OCI-M2 (cell line): ENCODE results near the gene C2CD3.
A peak's percentile ranks its signal among the peaks of the same experiment; 100 is the strongest.

Experiments
- DNase-seq: peaks from one replicate; lab custom pipeline; 2025; ENCODE audit not compliant: unreplicated experiment; lab: John Stamatoyannopoulos, UW

The C2CD3 gene

GRCh38 chr11:74022546-74022945, 148.3 kb downstream of the C2CD3 start:
- no peak for DNase-seq

- no peak for DNase-seq
Observed at GRCh38 chr11:74021998-74022397, 148.8 kb downstream of the C2CD3 start.

DNA sequence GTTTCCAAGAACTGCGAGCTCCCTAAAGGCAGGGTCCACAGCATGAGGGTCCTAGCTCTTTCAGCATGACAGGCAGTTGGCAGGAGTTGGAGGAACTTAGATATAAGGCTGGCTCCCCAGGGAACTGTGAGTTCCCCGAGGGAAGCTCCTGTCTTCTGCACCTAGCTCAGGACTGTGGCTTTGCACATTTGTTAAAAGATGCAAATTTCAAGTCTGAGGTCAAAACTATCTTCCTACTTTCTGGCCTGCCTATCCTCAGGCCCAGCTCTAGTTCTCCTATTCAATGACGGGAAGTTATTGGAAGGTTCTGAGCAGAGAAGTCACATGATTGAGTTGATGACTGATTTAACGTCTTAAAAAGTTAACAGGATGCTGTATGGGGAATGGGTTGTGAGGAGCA, 150.3 kb downstream of the C2CD3 start:
- DNase-seq = no peak

DNA sequence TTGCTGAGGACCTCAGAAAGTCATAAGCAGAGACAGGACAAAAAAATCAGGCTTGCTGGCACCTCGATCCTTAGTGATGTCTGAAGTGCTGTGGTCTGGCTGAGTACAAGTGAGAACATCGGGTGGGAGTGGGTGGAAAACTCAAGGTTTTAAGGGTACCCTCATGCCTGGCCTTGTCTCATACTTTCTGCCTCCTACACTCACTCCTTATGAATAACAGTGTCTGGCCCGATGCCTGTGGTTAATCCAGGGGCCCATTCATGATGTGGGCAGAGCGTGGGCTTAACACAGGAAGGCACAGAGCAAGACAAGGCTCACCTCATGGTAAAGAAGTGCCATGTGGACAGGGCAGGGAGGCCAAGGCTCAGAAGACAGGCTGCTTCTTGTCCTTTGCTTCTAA, 150.9 kb downstream of the C2CD3 start:
- DNase-seq = no peak

- no peak for DNase-seq
Observed at GRCh38 chr11:74019104-74019738, 151.6 kb downstream of the C2CD3 start.

GRCh38 chr11:74018331-74019005, 152.3 kb downstream of the C2CD3 start:
- DNase-seq = no peak

DNA sequence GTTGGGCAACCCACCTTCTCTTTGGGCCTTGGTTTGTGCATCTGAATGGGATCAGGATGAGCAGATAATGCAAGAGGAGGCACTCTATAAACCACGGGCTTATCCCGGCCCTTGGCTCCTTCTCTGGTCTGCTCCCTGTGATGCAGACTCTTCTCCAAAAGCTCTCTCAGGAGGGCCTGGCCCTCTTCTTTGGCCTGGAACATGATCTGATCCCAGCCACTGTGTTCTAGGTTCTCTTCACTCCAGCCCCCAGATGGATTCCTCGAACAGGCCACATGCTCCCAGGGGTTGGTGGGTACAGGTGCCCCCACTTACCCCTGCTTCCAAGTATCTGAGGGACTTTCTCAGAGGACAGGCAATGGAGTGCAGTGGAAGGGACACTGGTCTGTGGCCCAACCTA, 153.2 kb downstream of the C2CD3 start:
- no peak for DNase-seq

DNA sequence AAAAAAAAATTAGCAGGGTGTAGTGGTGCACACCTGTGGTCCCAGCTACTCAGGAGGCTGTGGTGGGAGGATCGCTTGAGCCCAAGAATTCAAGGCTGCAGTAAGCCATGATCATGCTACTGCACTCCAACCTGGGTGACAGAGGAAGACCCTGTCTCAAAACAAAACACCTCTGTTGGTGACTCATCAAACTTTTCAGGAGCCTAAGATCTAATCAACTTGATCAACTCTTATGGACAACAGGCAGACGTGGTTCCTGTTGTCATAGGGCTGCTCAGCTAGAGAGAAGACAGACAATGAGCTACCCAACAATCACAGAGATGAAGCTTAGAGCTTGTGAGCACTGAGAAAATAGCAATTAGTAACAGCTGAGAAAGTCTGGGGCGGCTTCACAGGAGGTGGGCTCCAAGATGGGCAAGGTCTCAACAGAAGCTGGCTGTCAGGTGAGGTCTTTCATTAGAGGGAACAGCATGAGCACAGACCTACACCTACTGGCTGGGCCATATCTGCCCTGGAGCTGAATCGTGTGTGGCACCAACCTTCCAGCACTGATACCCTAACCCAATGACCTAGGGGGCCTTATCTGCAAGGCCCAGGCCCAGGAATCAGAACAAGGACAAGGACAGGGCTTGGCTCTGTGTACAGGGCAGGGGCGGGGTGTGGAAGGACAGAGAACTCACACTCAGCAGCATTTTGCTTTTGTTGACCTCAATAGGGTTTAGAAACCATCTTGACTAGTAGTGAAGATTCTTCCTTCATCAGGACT, 154.7 kb downstream of the C2CD3 start:
- DNase-seq = no peak

DNA sequence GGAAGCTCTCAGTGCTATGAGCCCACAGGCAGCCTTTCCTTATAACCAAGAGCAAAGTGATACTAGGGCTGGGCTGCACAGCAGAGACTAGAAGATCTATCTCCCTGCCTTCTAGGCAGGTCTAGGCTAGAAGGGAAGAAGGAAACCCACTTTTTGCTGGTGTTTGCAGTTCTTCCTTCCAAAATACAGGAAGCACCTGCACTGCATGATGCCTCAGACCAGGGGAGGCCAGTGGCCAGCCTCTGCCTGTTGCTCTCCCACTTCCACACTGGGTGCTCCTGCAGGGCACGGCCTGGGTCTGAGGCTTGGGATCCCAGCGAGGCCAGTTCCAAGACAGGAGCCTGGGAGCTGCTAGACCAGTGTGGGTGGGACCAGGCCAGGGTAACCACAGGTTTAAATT, 155.9 kb downstream of the C2CD3 start:
- DNase-seq = no peak

DNA sequence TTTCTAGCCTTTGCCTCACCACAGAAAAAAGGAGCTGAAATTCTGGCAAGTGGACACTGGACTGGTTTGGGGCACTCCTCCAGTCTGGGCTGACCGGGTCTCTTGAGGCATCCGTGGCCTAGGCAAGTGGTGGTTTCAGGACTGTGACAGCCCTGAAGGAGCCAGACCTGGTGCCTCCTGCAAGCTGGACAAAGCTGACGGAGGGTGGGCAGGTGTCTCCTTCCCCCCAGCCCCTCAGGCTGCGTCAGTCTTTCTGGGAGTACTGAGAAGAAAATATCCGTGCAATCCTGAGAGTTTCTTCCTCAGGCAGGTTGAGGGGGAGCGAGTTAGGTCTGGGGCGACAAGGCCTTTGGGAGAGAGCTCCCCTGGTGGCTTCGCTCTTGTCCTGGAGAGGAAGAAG, 157.7 kb downstream of the C2CD3 start:
- DNase-seq = no peak

- DNase-seq = no peak
Observed at GRCh38 chr11:74012074-74012809, 158.6 kb downstream of the C2CD3 start.

DNA sequence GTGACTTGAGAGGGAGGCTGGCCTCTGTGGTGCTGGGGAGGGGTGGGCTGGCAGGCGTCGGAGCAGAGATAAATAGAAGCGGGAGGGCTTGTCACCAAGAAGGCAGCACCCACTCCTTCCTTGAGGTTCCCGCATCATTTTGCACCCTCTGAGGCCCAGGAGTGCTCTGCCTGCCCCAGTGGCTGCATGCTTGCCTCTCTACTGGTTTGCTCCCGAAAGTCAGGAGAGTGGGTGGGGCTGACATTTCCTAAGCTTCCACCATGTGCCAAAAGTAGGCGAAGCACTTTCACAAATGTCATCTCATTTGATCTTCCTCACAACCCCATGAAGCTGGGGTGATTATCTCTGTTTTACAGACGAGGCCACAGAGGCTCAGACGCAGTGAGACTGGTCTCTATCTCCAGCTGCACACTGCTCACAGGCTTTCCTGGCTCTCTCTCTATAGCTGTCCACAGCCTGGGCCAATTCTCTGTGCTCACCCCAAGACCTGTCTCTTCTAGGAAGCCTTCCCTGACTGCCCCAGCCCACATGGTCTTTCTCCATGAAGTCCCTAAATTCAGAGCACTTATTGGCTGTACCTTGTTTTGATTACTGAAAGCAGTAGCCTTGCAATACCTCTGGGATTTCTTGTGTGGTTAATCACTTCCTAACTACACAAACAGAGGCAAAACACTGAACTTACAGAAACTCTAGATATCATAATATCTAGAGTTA, 159.3 kb downstream of the C2CD3 start:
- peak; percentile 57 for DNase-seq

GRCh38 chr11:74010306-74011300, 160.2 kb downstream of the C2CD3 start:
- DNase-seq = no peak

DNA sequence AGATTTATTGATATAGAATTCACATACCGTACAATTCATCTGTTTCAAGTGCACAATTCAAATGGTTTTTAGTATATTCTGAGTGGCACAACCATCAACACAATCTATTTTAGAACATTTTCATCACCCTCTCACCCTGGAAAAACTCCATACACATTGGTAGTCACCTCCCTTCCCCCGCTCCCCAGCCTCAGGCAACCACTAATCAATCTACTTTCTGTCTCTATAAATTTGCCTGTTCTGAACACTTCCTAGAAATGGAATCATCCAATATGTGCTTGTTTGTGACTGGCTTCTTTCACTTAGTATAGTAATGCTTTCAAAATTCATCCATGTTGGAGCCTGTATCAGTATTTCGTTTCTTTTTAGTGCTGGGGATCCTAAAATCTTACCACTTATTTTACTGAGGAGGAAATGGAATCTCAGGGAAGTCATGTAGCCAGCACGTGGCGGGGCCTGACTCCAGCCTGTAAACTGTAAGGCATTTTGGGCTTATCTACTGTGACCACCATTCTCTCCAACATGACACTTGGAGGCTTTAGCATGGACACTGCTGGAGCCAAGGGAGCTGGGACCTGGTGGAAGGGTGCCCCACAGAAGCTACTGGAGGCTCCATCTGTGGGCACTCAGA, 161.0 kb downstream of the C2CD3 start:
- DNase-seq = no peak

GRCh38 chr11:74009230-74009547, 161.6 kb downstream of the C2CD3 start:
- DNase-seq = no peak

DNA sequence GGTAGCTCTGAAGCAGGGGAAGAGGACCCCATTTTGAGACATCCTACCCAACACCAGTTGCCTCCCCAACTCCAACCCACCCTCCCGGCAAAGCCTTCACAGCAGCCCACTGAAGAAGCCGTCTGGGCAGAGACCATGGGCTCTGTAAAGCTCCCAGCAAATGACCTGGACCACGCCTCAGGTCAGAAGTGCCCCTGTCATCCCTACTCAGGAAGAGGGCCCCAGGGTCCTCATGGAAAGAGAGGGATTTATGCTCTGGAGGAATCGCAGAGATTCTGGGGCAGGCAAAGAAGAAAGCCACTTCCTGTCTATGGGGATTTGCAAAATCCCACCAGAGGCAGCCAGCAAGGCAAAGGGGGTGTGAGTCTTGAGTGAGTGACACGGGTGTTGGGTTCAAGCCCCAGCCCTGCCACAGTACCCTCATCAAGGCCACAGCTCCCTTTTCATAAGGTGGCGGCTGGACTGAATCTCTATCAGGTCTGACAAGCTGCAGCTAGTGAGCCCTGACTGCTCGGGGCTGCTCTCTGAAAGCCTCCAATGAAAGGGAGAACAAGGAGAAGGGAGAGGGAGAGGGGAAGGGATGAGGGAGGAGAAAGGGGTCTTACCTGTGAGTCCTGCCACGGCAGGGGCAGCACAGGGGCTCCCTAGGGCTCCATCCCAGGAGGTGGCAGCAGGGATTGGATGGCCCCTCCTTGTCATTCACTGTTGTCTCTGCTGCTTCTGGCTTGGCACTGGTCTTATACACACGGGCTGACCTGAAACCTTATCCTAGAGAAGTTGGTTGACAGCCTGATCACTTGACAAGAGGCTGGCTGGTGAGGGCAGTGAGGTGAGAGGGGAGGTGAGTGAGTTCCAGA, 162.2 kb downstream of the C2CD3 start, which contains the start of gene UCP3:
Gene UCP3, minus strand, starts transcription at position 713 of the 857 bp plus-strand sequence. CDS start 2,043 bp downstream, outside the sequence.
- no peak for DNase-seq

- no peak for DNase-seq
Observed at GRCh38 chr11:74007691-74008372, 163.0 kb downstream of the C2CD3 start.
